Measurements from ENCODE around the gene CPB1.

DNA sequence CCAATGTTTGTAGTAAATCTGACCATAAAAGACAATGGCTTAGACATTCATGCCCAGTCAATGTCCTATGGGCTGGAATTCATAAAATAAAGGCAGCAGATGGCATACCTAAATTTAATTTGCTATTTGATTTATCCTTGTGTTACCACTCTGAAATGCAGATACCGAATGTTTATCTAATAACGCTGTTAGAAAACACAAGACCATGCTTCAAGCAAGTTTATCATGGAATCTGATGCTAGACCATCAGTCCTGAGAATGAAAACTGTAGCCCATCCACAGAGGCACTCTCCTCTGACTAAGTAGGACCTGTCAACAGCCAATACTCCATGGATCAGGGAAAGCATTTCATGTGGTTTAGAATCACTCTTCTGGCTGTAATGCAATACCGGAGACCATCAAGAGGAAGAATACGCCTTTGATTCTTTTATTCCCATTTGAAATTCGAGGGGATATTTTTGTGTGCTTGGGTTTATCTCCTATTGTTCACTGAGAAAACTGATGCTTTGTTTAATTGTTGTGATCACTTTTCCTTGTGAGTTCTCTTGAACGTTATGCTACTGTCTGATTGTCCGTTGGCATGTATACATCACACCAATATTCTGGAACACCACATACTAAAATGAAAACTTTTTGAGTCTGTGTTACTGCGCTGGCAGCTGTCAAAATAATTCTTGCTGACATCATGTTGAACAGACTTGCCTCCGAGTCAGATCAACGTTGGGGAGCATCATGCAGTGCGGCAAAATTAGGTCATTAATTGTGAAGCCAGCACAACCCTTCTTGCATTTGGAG, 12.1 kb upstream of the CPB1 start:
- TF ChIP-seq, protein P1, sequence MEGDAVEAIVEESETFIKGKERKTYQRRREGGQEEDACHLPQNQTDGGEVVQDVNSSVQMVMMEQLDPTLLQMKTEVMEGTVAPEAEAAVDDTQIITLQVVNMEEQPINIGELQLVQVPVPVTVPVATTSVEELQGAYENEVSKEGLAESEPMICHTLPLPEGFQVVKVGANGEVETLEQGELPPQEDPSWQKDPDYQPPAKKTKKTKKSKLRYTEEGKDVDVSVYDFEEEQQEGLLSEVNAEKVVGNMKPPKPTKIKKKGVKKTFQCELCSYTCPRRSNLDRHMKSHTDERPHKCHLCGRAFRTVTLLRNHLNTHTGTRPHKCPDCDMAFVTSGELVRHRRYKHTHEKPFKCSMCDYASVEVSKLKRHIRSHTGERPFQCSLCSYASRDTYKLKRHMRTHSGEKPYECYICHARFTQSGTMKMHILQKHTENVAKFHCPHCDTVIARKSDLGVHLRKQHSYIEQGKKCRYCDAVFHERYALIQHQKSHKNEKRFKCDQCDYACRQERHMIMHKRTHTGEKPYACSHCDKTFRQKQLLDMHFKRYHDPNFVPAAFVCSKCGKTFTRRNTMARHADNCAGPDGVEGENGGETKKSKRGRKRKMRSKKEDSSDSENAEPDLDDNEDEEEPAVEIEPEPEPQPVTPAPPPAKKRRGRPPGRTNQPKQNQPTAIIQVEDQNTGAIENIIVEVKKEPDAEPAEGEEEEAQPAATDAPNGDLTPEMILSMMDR (IDR thresholded peaks at IDR 0.05): no peak
- TF ChIP-seq EZH2 (IDR thresholded peaks at IDR 0.05; ENCODE audit: borderline replicate concordance, insufficient read depth, low read depth, low read length, poor library complexity, severe bottlenecking): no peak
